Stimulated activated CD4-positive, alpha-beta T cell treated with anti-CD3 and anti-CD28 coated beads, Interleukin-12 subunit alpha, Interleukin-12 subunit beta, amount 100 ng/mL, for 24 hours (primary cell): ENCODE measurements around the gene IL17RD.
A peak's percentile ranks its signal among the peaks of the same experiment; 100 is the strongest.

Experiments used
- DNase-seq, 2 experiments: peaks; one replicate each; pipeline ENCODE4 v3.0.0-alpha.2; 2020; ENCODE audit warnings: low read depth in 2 of 2

The IL17RD gene

GRCh38 chr3:57130571-57131209 lies 34.5 kb downstream of the IL17RD start:
- no peak for DNase-seq

- no peak for DNase-seq
These were observed 36.1 kb downstream of the IL17RD start for GRCh38 chr3:57128826-57129667.

- DNase-seq: no peak
These were observed 37.1 kb downstream of the IL17RD start for GRCh38 chr3:57127891-57128518.

- no peak for DNase-seq
These were observed 38.9 kb downstream of the IL17RD start for GRCh38 chr3:57126244-57126643.

- DNase-seq: no peak
These were observed 44.5 kb downstream of the IL17RD start for GRCh38 chr3:57120451-57121174.

- no peak for DNase-seq
These were observed 45.1 kb downstream of the IL17RD start for GRCh38 chr3:57120040-57120439.

GRCh38 chr3:57118254-57118653 lies 46.9 kb downstream of the IL17RD start:
- no peak for DNase-seq

GRCh38 chr3:57116501-57116900 lies 48.7 kb downstream of the IL17RD start:
- DNase-seq: no peak

- DNase-seq: no peak
These were observed 52.9 kb downstream of the IL17RD start for GRCh38 chr3:57112206-57112605.

GRCh38 chr3:57110798-57111197 lies 54.4 kb downstream of the IL17RD start:
- no peak for DNase-seq

- DNase-seq: no peak
These were observed 54.9 kb downstream of the IL17RD start for GRCh38 chr3:57110214-57110613.

GRCh38 chr3:57109437-57110199 lies 55.5 kb downstream of the IL17RD start:
- DNase-seq: no peak

GRCh38 chr3:57108684-57109083 lies 56.5 kb downstream of the IL17RD start:
- DNase-seq: no peak

GRCh38 chr3:57105585-57105984 lies 59.6 kb downstream of the IL17RD start:
- no peak for DNase-seq

- peak; percentile 22 to 59 for DNase-seq
These were observed 65.0 kb downstream of the IL17RD start for GRCh38 chr3:57100046-57100695.

- DNase-seq: no peak
These were observed 66.5 kb downstream of the IL17RD start for GRCh38 chr3:57098418-57099310.

GRCh38 chr3:57097536-57097935 lies 67.6 kb downstream of the IL17RD start:
- DNase-seq: no peak

GRCh38 chr3:57095363-57095762 lies 69.8 kb downstream of the IL17RD start:
- DNase-seq: no peak

GRCh38 chr3:57094575-57094974 lies 70.6 kb downstream of the IL17RD start:
- DNase-seq: no peak
